HepG2 (cell line): ENCODE data around the gene CHRNB1. TPM values are rescaled to one million over a fixed set of nuclear protein-coding genes. Genes with fewer than 3 reads are reported as not detected.
A peak's percentile ranks its signal among the peaks of the same experiment; 100 is the strongest.

Experiments used
- ATAC-seq: fragments of 200-7000 bp; cut with Tn5 transposase; 3 replicates; pipeline ENCODE4 v1.9.1; 2020; ENCODE audit warnings: mild to moderate bottlenecking, moderate library complexity
- BruUV-seq: library from RNA; stranded (reverse); fragments of 400-500 nt; replicated peaks from 2 replicates; lab custom pipeline; 2021; lab: Mats Ljungman, UMichigan
- CTCF ChIA-PET: fragments of 300-600 bp; formaldehyde crosslinking; extraction: SDS; loops from one replicate; lab custom pipeline; 2021; ENCODE audit warnings: low total read pairs, inconsistent platforms, low intra/inter-chr PET ratio; lab: Yijun Ruan, JAX
- POLR2A ChIA-PET: fragments of 350-600 bp; sonication (Branson Sonifier 250); formaldehyde crosslinking; loops from one replicate; lab custom pipeline; 2020; ENCODE audit warnings: antibody characterized with exemption, inconsistent platforms; lab: Yijun Ruan, JAX
- DNase-seq: peaks from one replicate; pipeline ENCODE4 v3.0.0-alpha.2; 2015; ENCODE audit warnings: low spot score
- FAIRE-seq: peaks from 3 replicates; lab custom pipeline; 2011; peaks lifted over from hg19 to GRCh38; lab: Jason Lieb, UNC
- H2AFZ ChIP-seq: one replicate; pipeline ENCODE4 v1.6.1; 2011; ENCODE audit warnings: low read length, inconsistent platforms
- H3K27ac ChIP-seq: fragments of 300-600 bp; 3 replicates; pipeline ENCODE4 v1.8.0; 2011; ENCODE audit warnings: mixed run types, mild to moderate bottlenecking, mixed read lengths, low read length, inconsistent platforms; ENCODE audit not compliant: insufficient read depth; ENCODE audit errors: extremely low read length
- H3K27me3 ChIP-seq, 2 experiments: fragments of 200-600 bp in 1 of 2; 2 replicates in 1 of 2; 3 replicates in 1 of 2; pipeline versions ENCODE4 v1.6.0 to v1.8.0; 2011; ENCODE audit warnings: low read length in 2 of 2, mild to moderate bottlenecking in 2 of 2, moderate library complexity in 2 of 2, inconsistent platforms in 1 of 2; ENCODE audit not compliant: insufficient read depth in 2 of 2, control insufficient read depth in 1 of 2
- H3K36me3 ChIP-seq, 2 experiments: fragments of 200-600 bp in 1 of 2; replicated peaks in 1 of 2; 2 replicates in 1 of 2; 3 replicates in 1 of 2; pipeline versions ENCODE4 v1.5.1 to v1.8.0; 2011; ENCODE audit warnings: low read length in 2 of 2, inconsistent platforms in 1 of 2; ENCODE audit not compliant: insufficient read depth in 2 of 2, control insufficient read depth in 1 of 2
- H3K4me1 ChIP-seq: 2 replicates; pipeline ENCODE4 v1.5.1; 2012; ENCODE audit warnings: low read length, inconsistent platforms; ENCODE audit not compliant: insufficient read depth
- H3K4me2 ChIP-seq: 2 replicates; pipeline ENCODE4 v1.6.0; 2011; ENCODE audit warnings: low read depth, low read length, inconsistent platforms
- H3K4me3 ChIP-seq, 3 experiments: fragments of 200-600 bp in 1 of 3; sonication (generic), shearing (Covaris generic) in 1 of 3; replicated peaks in 1 of 3; 2 replicates each; pipeline ENCODE4 v1.5.1; 2011 to 2016; ENCODE audit warnings: low read length in 3 of 3, inconsistent platforms in 2 of 3, low read depth in 2 of 3, mild to moderate bottlenecking in 2 of 3, control low read depth in 1 of 3, mixed read lengths in 1 of 3; ENCODE audit not compliant: insufficient read depth in 1 of 3
- H3K79me2 ChIP-seq: one replicate; pipeline ENCODE4 v1.6.1; 2011; ENCODE audit warnings: low read length, inconsistent platforms; ENCODE audit not compliant: insufficient read depth
- H3K9ac ChIP-seq: 2 replicates; pipeline ENCODE4 v1.6.0; 2011; ENCODE audit warnings: mild to moderate bottlenecking, low read depth, low read length, inconsistent platforms; ENCODE audit not compliant: insufficient read depth
- H3K9me3 ChIP-seq: 2 replicates; pipeline ENCODE4 v1.5.1; 2012; ENCODE audit warnings: mild to moderate bottlenecking, low read length
- H4K20me1 ChIP-seq: 2 replicates; pipeline ENCODE4 v1.6.0; 2011; ENCODE audit warnings: inconsistent platforms, mild to moderate bottlenecking, low read length, moderate library complexity; ENCODE audit not compliant: insufficient read depth
- ATF6 ChIP-seq: sonication (generic); formaldehyde crosslinking; conservative IDR thresholded peaks from 2 replicates; pipeline ENCODE4 v1.4.0; 2020; ENCODE audit warnings: missing genetic modification reagents
- ZNF530 ChIP-seq: sonication (generic); formaldehyde crosslinking; IDR thresholded peaks from 2 replicates; pipeline ENCODE4 v1.5.0; 2020; ENCODE audit warnings: low read depth, mild to moderate bottlenecking, missing genetic modification reagents
- ZNF629 ChIP-seq: sonication (generic); formaldehyde crosslinking; conservative IDR thresholded peaks from 2 replicates; pipeline ENCODE4 v1.5.0; 2020; ENCODE audit warnings: missing genetic modification reagents
- WGBS: methylation state at CpG from one replicate; pipeline ENCODE4 v1.1.6; 2017; ENCODE audit warnings: low lambda C conversion rate; 5-methylcytosine and 5-hydroxymethylcytosine counted together
- in situ Hi-C: cut with HindIII; loops from 2 replicates; pipeline ENCODE4 v1.10.0; 2017; ENCODE audit warnings: low pct_unique_long_range_greater_than_20kb; ENCODE audit not compliant: extremely low pct_ligation_motif_present
- intact Hi-C: fragments of 100-400 bp; cut with micrococcal nuclease; formaldehyde crosslinking; loops from one replicate; pipeline ENCODE4 v1.10.0; 2022; ENCODE audit not compliant: unreplicated experiment
- polyA plus RNA-seq, 8 experiments: library from polyadenylated mRNA; depleted of rRNA in 3 of 8; stranded (reverse) in 7 of 8; unstranded in 1 of 8; fragments of >200 nt; fragmentation: Illumina TruSeq in 4 of 8; extraction: Trizol in 4 of 8; gene quantifications; 2 replicates each; pipeline versions ENCODE4 v1.2.1 to v1.2.3, GENCODE V29; 2011 to 2016; ENCODE audit warnings: low read depth in 4 of 8, missing spikeins in 1 of 8, mixed read lengths in 1 of 8; ENCODE audit not compliant: insufficient read depth in 1 of 8
- total RNA-seq, 5 experiments: library from RNA; depleted of rRNA; stranded (reverse); fragments of >200 nt; fragmentation: Illumina TruSeq; extraction: Trizol; gene quantifications; 2 replicates each; pipeline ENCODE4 v1.2.3, GENCODE V29; 2016; ENCODE audit warnings: low read depth in 1 of 5

CHRNB1 gene
- total and polyA plus RNA-seq, 2 of the 13 experiments (the other 11 are each of a cell fraction or from before 2014, with no cell fraction given): 5.4 to 33.7 TPM

GRCh38 chr17:7476951-7477350 lies 32.1 kb downstream of the CHRNB1 start:
- Histone ChIP-seq H3K79me2 (peaks cover 48% of the 10 kb centered on the region), H3K4me2 (peak overlapping the region; percentile 85), H3K9me3 (no peaks in the 10 kb centered on the region), H3K9ac (no peak overlapping the region; the same call in 1 of the 2 replicates), H3K4me3 (no peak overlapping the region; a peak in 1 of 6 replicates), H3K27me3 (no peaks in the 10 kb centered on the region; a peak in 1 of 5 replicates), H4K20me1 (peaks cover 30% of the 10 kb centered on the region), H3K4me1 (peaks cover 71% of the 10 kb centered on the region), H2AFZ (no peak overlapping the region), H3K36me3 (no peaks in the 10 kb centered on the region), H3K27ac (peak overlapping the region; percentile 75)
- intact Hi-C loops: no loop called here
- no TSS peak for BruUV-seq
- DNase-seq (no peak), ATAC-seq (no peak), FAIRE-seq (no peak)
- POLR2A ChIA-PET: interaction anchor here (0.7 to 5.3 kb wide), 6 partner anchors 8 to 80 kb away, joined by 3 to 30 read pairs (median 10); partner anchors contain the start of genes CHRNB1, POLR2A and TMEM256
- in situ Hi-C loops: loop anchor here (5.0 kb wide), 1 partner anchor 40 kb away; the partner anchor contains the start of genes FGF11 and TMEM102
- no peak for TF ChIP-seq ATF6 (CRISPR knock-in tag)
- TF ChIP-seq ZNF629: peak; percentile 30; the same call in 1 of the 2 replicates
- no peak for TF ChIP-seq ZNF530
- CTCF ChIA-PET: no interaction called here
- 93% methylated on average over 4 of the region's 5 CpGs for WGBS
